Right lobe of liver (tissue), 6 donors: ENCODE results near the gene CELSR3. TPM values are rescaled to one million over a fixed set of nuclear protein-coding genes. Genes with fewer than 3 reads are reported as not detected.

Source experiments
- ATAC-seq, 4 donors: fragments of 200-7000 bp; cut with Tn5 transposase; one replicate each; pipeline ENCODE4 v1.9.1; 2020; ENCODE audit warnings: mild to moderate bottlenecking in 4 of 4, moderate library complexity in 4 of 4
- DNase-seq, 3 donors: peaks; one replicate each; pipeline ENCODE4 v3.0.0-alpha.2; 2020
- H3K27ac ChIP-seq, 3 donors: fragments of 200-600 bp; one replicate each; pipeline ENCODE4 v1.8.0; 2022
- H3K27me3 ChIP-seq, 2 donors: fragments of 200-600 bp; one replicate each; pipeline ENCODE4 v1.8.0; 2022
- H3K36me3 ChIP-seq, 4 donors: fragments of 200-600 bp; sonication (generic) in 1 of 4; one replicate each; pipeline versions ENCODE4 v1.5.1 to v1.8.0; 2017 to 2022; ENCODE audit warnings: control low read depth in 1 of 4
- H3K4me1 ChIP-seq, 4 donors: fragments of 200-600 bp; sonication (generic) in 1 of 4; one replicate each; pipeline versions ENCODE4 v1.5.1 to v1.8.0; 2017 to 2022; ENCODE audit warnings: control low read depth in 1 of 4
- H3K4me3 ChIP-seq, 3 donors: fragments of 200-600 bp; one replicate each; pipeline ENCODE4 v1.8.0; 2022
- H3K9me3 ChIP-seq, 4 donors: fragments of 200-600 bp; sonication (generic) in 1 of 4; one replicate each; pipeline versions ENCODE4 v1.5.1 to v1.8.0; 2017 to 2022; ENCODE audit warnings: control low read depth in 1 of 4
- CTCF ChIP-seq, 4 donors: fragments of 200-600 bp in 3 of 4; fragments of 450-650 bp in 1 of 4; IDR thresholded peaks; one replicate each; pipeline versions ENCODE4 v1.5.1 to v1.8.0; 2016 to 2022; ENCODE audit warnings: antibody characterized with exemption in 4 of 4, mild to moderate bottlenecking in 2 of 4
- POLR2A ChIP-seq: fragments of 450-650 bp; IDR thresholded peaks from one replicate; pipeline ENCODE4 v1.6.1; 2017; ENCODE audit warnings: antibody characterized with exemption, mild to moderate bottlenecking
- WGBS: methylation state at CpG from one replicate; pipeline ENCODE4 v1.1.6; 2018; ENCODE audit warnings: low coverage, low lambda C conversion rate; ENCODE audit not compliant: insufficient coverage; ENCODE audit errors: missing lambda C conversion rate; 5-methylcytosine and 5-hydroxymethylcytosine counted together
- intact Hi-C, 2 donors: fragments of 100-400 bp; cut with DNase I; formaldehyde crosslinking; loops; one replicate each; pipeline versions ENCODE4 v1.11.2 to v1.14.1; 2022
- total RNA-seq, 6 experiments: library from RNA; depleted of rRNA in 2 of 6; stranded (reverse); fragments of >200 nt in 2 of 6; fragmentation: NEBNext Ultra II Directional in 3 of 6; extraction: Animal tissue kit (Norgen Biotek cat#: 25700) in 3 of 6; gene quantifications; one replicate each; pipeline versions ENCODE4 v1.1.0 to v1.2.4, GENCODE V29; 2016 to 2023
- donor health status: DM: no; HTN: yes; CAD: no.
- donor health status: DM: no; HTN: no; CAD: no.
- donor health status: DM: no; HTN: no; CAD: no.
- donor health status: DM: no; HTN: yes; CAD: no.
- donor health status: DM: no; HTN: yes; CAD: no.

CELSR3 gene
- total RNA-seq, 6 experiments from 2014 or later = 0.15 to 0.68 (median 0.34) TPM

GRCh38 chr3:48599509-48600285 lies 63.0 kb downstream of the CELSR3 start:
- H3K27ac ChIP-seq = no peak overlapping the region
- H3K4me1 ChIP-seq = no peaks in the 10 kb centered on the region
- ATAC-seq = no peak

GRCh38 chr3:48599077-48599501 lies 63.6 kb downstream of the CELSR3 start:
- intact Hi-C loops = no loop called here
- H3K4me1 ChIP-seq = no peaks in the 10 kb centered on the region
- H3K4me3 ChIP-seq = no peak overlapping the region
- no peaks in the 10 kb centered on the region for H3K9me3 ChIP-seq
- no peak for TF ChIP-seq POLR2A
- no peak for TF ChIP-seq CTCF (IDR thresholded peaks at IDR 0.05)
- peaks cover 0 to 58% (median 35%) of the 10 kb centered on the region in 4 donors for H3K36me3 ChIP-seq
- no peak for ATAC-seq
- WGBS = 100% methylated on average over 1 of the region's 11 CpGs
- DNase-seq = peak in 1 of 3 donors; percentile 37
- no peak overlapping the region for H3K27ac ChIP-seq
- H3K27me3 ChIP-seq = no peaks in the 10 kb centered on the region

More at GRCh38 chr3:48599509-48600285, 63.0 kb downstream of the CELSR3 start:
- Histone ChIP-seq H3K4me3 (no peak overlapping the region), H3K9me3 (no peaks in the 10 kb centered on the region), H3K36me3 (peaks cover 0 to 64% (median 38%) of the 10 kb centered on the region in 4 donors), H3K27me3 (no peaks in the 10 kb centered on the region)
- WGBS = 93% methylated on average over 6 of the region's 12 CpGs
- no peak for DNase-seq
- no peak for TF ChIP-seq POLR2A
- no peak for TF ChIP-seq CTCF (IDR thresholded peaks at IDR 0.05)
- intact Hi-C loops = no loop called here

GRCh38 chr3:48598323-48599076 lies 64.2 kb downstream of the CELSR3 start:
- ATAC-seq (peak in 1 of 4 donors; percentile 8), DNase-seq (no peak)
- Histone ChIP-seq H3K4me3 (no peak overlapping the region), H3K27ac (no peak overlapping the region), H3K27me3 (no peaks in the 10 kb centered on the region), H3K4me1 (no peaks in the 10 kb centered on the region), H3K36me3 (peaks cover 0 to 52% (median 31%) of the 10 kb centered on the region in 4 donors), H3K9me3 (no peaks in the 10 kb centered on the region)
- TF ChIP-seq CTCF (IDR thresholded peaks at IDR 0.05) = no peak
- TF ChIP-seq POLR2A = no peak
- WGBS = 79% methylated on average over 2 of the region's 5 CpGs
- intact Hi-C loops = no loop called here

GRCh38 chr3:48597408-48597800 lies 65.3 kb downstream of the CELSR3 start:
- DNase-seq (no peak), ATAC-seq (peak in 1 of 4 donors; percentile 5)
- peaks cover 0 to 41% (median 22%) of the 10 kb centered on the region in 4 donors for H3K36me3 ChIP-seq
- TF ChIP-seq POLR2A = no peak
- no peak overlapping the region for H3K4me3 ChIP-seq
- H3K9me3 ChIP-seq = no peaks in the 10 kb centered on the region
- H3K4me1 ChIP-seq = no peaks in the 10 kb centered on the region
- WGBS = 38% methylated on average over 2 of the region's 6 CpGs
- no peak overlapping the region for H3K27ac ChIP-seq
- intact Hi-C loops = no loop called here
- H3K27me3 ChIP-seq = no peaks in the 10 kb centered on the region
